ENCODE results near the gene C20orf204.

- TF ChIP-seq CTCF (conservative IDR thresholded peaks at IDR 0.05) (no peak), ZFX (IDR thresholded peaks at IDR 0.05) (no peak)
Observed at GRCh38 chr20:64063389-64064144, 27.6 kb downstream of the C20orf204 start.

Measured in C4-2B (cell line).